Fibroblast of the aortic adventitia (primary cell): Measurements from ENCODE around the gene HOXA11. TPM values are rescaled to one million over a fixed set of nuclear protein-coding genes. Genes with fewer than 3 reads are reported as not detected.

Source experiments
- DNase-seq: peaks from one replicate; pipeline ENCODE4 v3.0.0-alpha.2; 2010; ENCODE audit warnings: low read depth
- H3K4me3 ChIP-seq: 2 replicates; pipeline ENCODE4 v1.5.1; 2011; ENCODE audit warnings: low read depth, mild to moderate bottlenecking, control low read depth, low read length, moderate library complexity
- CTCF ChIP-seq: IDR thresholded peaks from 2 replicates; pipeline ENCODE4 v1.5.1; 2011; ENCODE audit warnings: mild to moderate bottlenecking, low read length, control low read depth, inconsistent platforms; ENCODE audit not compliant: insufficient read depth
- total RNA-seq: library from RNA; depleted of rRNA; stranded (reverse); fragments of >200 nt; gene quantifications from 2 replicates; pipeline ENCODE4 v1.2.3, GENCODE V29; 2012; ENCODE audit warnings: low replicate concordance

Gene HOXA11
- total RNA-seq, 1 donor, result not detected

- TF ChIP-seq CTCF, result peak; percentile 70
- peak; percentile 60 for DNase-seq
Measured at GRCh38 chr7:27150568-27151340, 34.3 kb downstream of the HOXA11 start.

GRCh38 chr7:27149842-27150567, 35.0 kb downstream of the HOXA11 start:
- no peak for TF ChIP-seq CTCF
- no peak overlapping the region for H3K4me3 ChIP-seq
- no peak for DNase-seq

More at GRCh38 chr7:27150568-27151340, 34.3 kb downstream of the HOXA11 start:
- peak overlapping the region; percentile 49 for H3K4me3 ChIP-seq

GRCh38 chr7:27148756-27149641, 36.0 kb downstream of the HOXA11 start:
- DNase-seq, result no peak
- no peak overlapping the region for H3K4me3 ChIP-seq
- no peak for TF ChIP-seq CTCF

GRCh38 chr7:27148031-27148755, 36.8 kb downstream of the HOXA11 start:
- H3K4me3 ChIP-seq, result no peak overlapping the region
- no peak for DNase-seq
- no peak for TF ChIP-seq CTCF

- TF ChIP-seq CTCF, result no peak
Measured at GRCh38 chr7:27147199-27148030, 37.6 kb downstream of the HOXA11 start, which contains the start of gene HOXA6. HOXA6 (minus strand) TSS chr7:27147774; CDS start chr7:27147749, 25 bp downstream.

More at GRCh38 chr7:27147199-27148030, 37.6 kb downstream of the HOXA11 start, which contains the start of gene HOXA6:
- no peak within 1 kb of the TSS for H3K4me3 ChIP-seq
- DNase-seq, result no peak
